Effector memory CD4-positive, alpha-beta T cell (primary cell): ENCODE measurements around the gene SLC39A11.

Experiments
- DNase-seq, 3 donors: peaks; one replicate each; pipeline ENCODE4 v3.0.0-alpha.2; 2020
- H3K27ac ChIP-seq: 2 replicates; pipeline ENCODE4 v1.7.0; 2013; ENCODE audit warnings: mild to moderate bottlenecking, low read length, moderate library complexity; ENCODE audit not compliant: insufficient read depth, poor library complexity, severe bottlenecking
- H3K27me3 ChIP-seq: replicated peaks from 2 replicates; pipeline ENCODE4 v1.7.0; 2013; ENCODE audit warnings: mild to moderate bottlenecking, low read length; ENCODE audit not compliant: insufficient read depth, control insufficient read depth, poor library complexity, severe bottlenecking
- H3K36me3 ChIP-seq: 2 replicates; pipeline ENCODE4 v1.7.0; 2013; ENCODE audit warnings: mild to moderate bottlenecking, low read length, moderate library complexity; ENCODE audit not compliant: control insufficient read depth, insufficient read depth
- H3K4me1 ChIP-seq: 2 replicates; pipeline ENCODE4 v1.7.0; 2013; ENCODE audit warnings: low read length, mild to moderate bottlenecking; ENCODE audit not compliant: control insufficient read depth, insufficient read depth, poor library complexity, severe bottlenecking
- H3K4me3 ChIP-seq: 2 replicates; pipeline ENCODE4 v1.7.0; 2013; ENCODE audit warnings: low read length, low read depth, mild to moderate bottlenecking; ENCODE audit not compliant: insufficient read depth, poor library complexity, severe bottlenecking
- H3K9me3 ChIP-seq: 2 replicates; pipeline ENCODE4 v1.7.0; 2013; ENCODE audit warnings: mild to moderate bottlenecking, low read length, moderate library complexity; ENCODE audit not compliant: control insufficient read depth

Gene SLC39A11

GRCh38 chr17:72985882-72986720 is 106.4 kb downstream of the SLC39A11 start:
- Histone ChIP-seq H3K4me1 (no peaks in the 10 kb centered on the region), H3K27me3 (no peaks in the 10 kb centered on the region), H3K36me3 (no peaks in the 10 kb centered on the region), H3K9me3 (no peaks in the 10 kb centered on the region), H3K27ac (no peak overlapping the region), H3K4me3 (no peak overlapping the region)
- peak in 1 of 3 donors; percentile 12 for DNase-seq

- Histone ChIP-seq H3K4me1 (no peaks in the 10 kb centered on the region), H3K36me3 (no peaks in the 10 kb centered on the region), H3K27me3 (no peaks in the 10 kb centered on the region), H3K9me3 (no peaks in the 10 kb centered on the region), H3K4me3 (no peak overlapping the region), H3K27ac (no peak overlapping the region)
- DNase-seq: no peak
Measured at GRCh38 chr17:72984926-72985325, 107.6 kb downstream of the SLC39A11 start.

- Histone ChIP-seq H3K4me1 (no peaks in the 10 kb centered on the region), H3K36me3 (no peaks in the 10 kb centered on the region), H3K9me3 (no peaks in the 10 kb centered on the region), H3K4me3 (no peak overlapping the region), H3K27ac (no peak overlapping the region), H3K27me3 (no peaks in the 10 kb centered on the region)
- no peak for DNase-seq
Measured at GRCh38 chr17:72984145-72984925, 108.2 kb downstream of the SLC39A11 start.

- Histone ChIP-seq H3K27me3 (no peaks in the 10 kb centered on the region), H3K9me3 (no peaks in the 10 kb centered on the region), H3K4me1 (no peaks in the 10 kb centered on the region), H3K27ac (no peak overlapping the region), H3K36me3 (no peaks in the 10 kb centered on the region), H3K4me3 (no peak overlapping the region)
- no peak for DNase-seq
Measured at GRCh38 chr17:72982680-72983079, 109.8 kb downstream of the SLC39A11 start.

GRCh38 chr17:72978593-72979218 is 113.8 kb downstream of the SLC39A11 start:
- no peak overlapping the region for H3K4me3 ChIP-seq
- no peak overlapping the region for H3K27ac ChIP-seq
- no peaks in the 10 kb centered on the region for H3K36me3 ChIP-seq
- no peak for DNase-seq
- H3K9me3 ChIP-seq: no peaks in the 10 kb centered on the region
- H3K4me1 ChIP-seq: no peaks in the 10 kb centered on the region
- H3K27me3 ChIP-seq: no peaks in the 10 kb centered on the region

- no peak overlapping the region for H3K27ac ChIP-seq
Measured at GRCh38 chr17:72977771-72978417, 114.6 kb downstream of the SLC39A11 start.

GRCh38 chr17:72976971-72977770 is 115.3 kb downstream of the SLC39A11 start:
- Histone ChIP-seq H3K27ac (no peak overlapping the region), H3K9me3 (no peaks in the 10 kb centered on the region), H3K4me3 (no peak overlapping the region), H3K27me3 (no peaks in the 10 kb centered on the region), H3K36me3 (no peaks in the 10 kb centered on the region), H3K4me1 (no peaks in the 10 kb centered on the region)
- DNase-seq: no peak

More at GRCh38 chr17:72977771-72978417, 114.6 kb downstream of the SLC39A11 start:
- no peaks in the 10 kb centered on the region for H3K27me3 ChIP-seq
- H3K36me3 ChIP-seq: no peaks in the 10 kb centered on the region
- DNase-seq: no peak
- H3K4me3 ChIP-seq: no peak overlapping the region
- no peaks in the 10 kb centered on the region for H3K4me1 ChIP-seq
- H3K9me3 ChIP-seq: no peaks in the 10 kb centered on the region

- Histone ChIP-seq H3K4me3 (no peak overlapping the region), H3K9me3 (no peaks in the 10 kb centered on the region), H3K36me3 (no peaks in the 10 kb centered on the region), H3K4me1 (no peaks in the 10 kb centered on the region), H3K27me3 (no peaks in the 10 kb centered on the region), H3K27ac (no peak overlapping the region)
- DNase-seq: no peak
Measured at GRCh38 chr17:72975509-72975908, 117.0 kb downstream of the SLC39A11 start.

GRCh38 chr17:72974605-72975232 is 117.8 kb downstream of the SLC39A11 start:
- Histone ChIP-seq H3K27me3 (no peaks in the 10 kb centered on the region), H3K27ac (no peak overlapping the region), H3K4me1 (no peaks in the 10 kb centered on the region), H3K4me3 (no peak overlapping the region), H3K36me3 (no peaks in the 10 kb centered on the region), H3K9me3 (no peaks in the 10 kb centered on the region)
- no peak for DNase-seq
